HG03103 (cell line): ENCODE results near the gene MAP6.

Source experiments
- ATAC-seq: cut with Tn5 transposase; IDR thresholded peaks from one replicate; pipeline ENCODE4 v1.9.1; 2021; ENCODE audit warnings: low read depth; ENCODE audit not compliant: unreplicated experiment

MAP6 gene

GRCh38 chr11:75632962-75633361, 35.9 kb downstream of the MAP6 start:
- no peak for ATAC-seq

GRCh38 chr11:75632450-75632849, 36.4 kb downstream of the MAP6 start:
- ATAC-seq: no peak

GRCh38 chr11:75631086-75631730, 37.6 kb downstream of the MAP6 start:
- ATAC-seq: no peak

- ATAC-seq: no peak
Measured at GRCh38 chr11:75627906-75628668, 40.8 kb downstream of the MAP6 start.

GRCh38 chr11:75626889-75627529, 41.8 kb downstream of the MAP6 start:
- no peak for ATAC-seq

- ATAC-seq: no peak
Measured at GRCh38 chr11:75625991-75626888, 42.6 kb downstream of the MAP6 start.

GRCh38 chr11:75625021-75625420, 43.8 kb downstream of the MAP6 start:
- ATAC-seq: no peak

- ATAC-seq: no peak
Measured at GRCh38 chr11:75616281-75616680, 52.6 kb downstream of the MAP6 start.

- ATAC-seq: no peak
Measured at GRCh38 chr11:75615751-75616150, 53.1 kb downstream of the MAP6 start.

- no peak for ATAC-seq
Measured at GRCh38 chr11:75611823-75612222, 57.0 kb downstream of the MAP6 start.

- ATAC-seq: no peak
Measured at GRCh38 chr11:75606099-75606498, 62.7 kb downstream of the MAP6 start.

GRCh38 chr11:75603791-75604736, 64.8 kb downstream of the MAP6 start:
- no peak for ATAC-seq

- ATAC-seq: no peak
Measured at GRCh38 chr11:75602951-75603350, 65.9 kb downstream of the MAP6 start.

GRCh38 chr11:75601494-75601893, 67.3 kb downstream of the MAP6 start:
- no peak for ATAC-seq

- no peak for ATAC-seq
Measured at GRCh38 chr11:75600356-75600755, 68.5 kb downstream of the MAP6 start.

- ATAC-seq: no peak
Measured at GRCh38 chr11:75598900-75599299, 69.9 kb downstream of the MAP6 start.

GRCh38 chr11:75598264-75598663, 70.6 kb downstream of the MAP6 start:
- ATAC-seq: no peak

GRCh38 chr11:75597636-75598035, 71.2 kb downstream of the MAP6 start:
- ATAC-seq: no peak

- ATAC-seq: no peak
Measured at GRCh38 chr11:75596914-75597313, 71.9 kb downstream of the MAP6 start.

GRCh38 chr11:75595429-75595828, 73.4 kb downstream of the MAP6 start:
- no peak for ATAC-seq
